ENCODE measurements around the gene FSTL5. TPM values are rescaled to one million over a fixed set of nuclear protein-coding genes. Genes with fewer than 3 reads are reported as not detected.

Gene FSTL5
- total RNA-seq, 2 donors from 2014 or later, result 0.13 TPM; not detected in 1

DNA sequence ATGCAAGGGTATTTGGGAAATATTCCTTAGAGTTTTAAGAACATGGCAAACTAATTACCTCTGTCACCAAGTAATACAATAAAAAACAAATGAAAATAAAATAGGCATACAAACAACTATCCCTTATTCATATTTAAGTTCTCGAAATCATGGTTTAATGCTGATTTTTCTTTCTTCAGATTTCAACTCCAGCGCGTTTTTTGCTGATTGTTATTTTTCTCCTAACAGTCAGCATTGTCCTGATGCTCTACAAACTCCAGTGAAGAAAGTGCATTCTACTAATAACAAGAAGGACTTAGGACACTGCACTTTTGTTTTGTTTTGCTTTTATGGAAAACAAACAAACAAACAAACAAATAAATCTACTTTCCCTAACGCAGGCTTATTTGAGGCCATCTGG lies 282.4 kb downstream of the FSTL5 start:
- H3K36me3 ChIP-seq, result no peaks in the 10 kb centered on the region
- DNase-seq, result no peak
- no peak overlapping the region for H3K9ac ChIP-seq (ENCODE audit: low read depth in 2 of 2, low read length in 2 of 2)
- no peak overlapping the region for H3K27ac ChIP-seq
- no peaks in the 10 kb centered on the region for H3K27me3 ChIP-seq
- no peak overlapping the region for H3K4me3 ChIP-seq
- intact Hi-C loops (cut with DNase I), result no loop called here
- no peaks in the 10 kb centered on the region for H3K4me1 ChIP-seq
- TF ChIP-seq CTCF (IDR thresholded peaks at IDR 0.05), result no peak
- H3K9me3 ChIP-seq, result no peaks in the 10 kb centered on the region

- TF ChIP-seq CTCF (IDR thresholded peaks at IDR 0.05), result no peak
Measured at GRCh38 chr4:161869511-161869910, 294.3 kb downstream of the FSTL5 start.

GRCh38 chr4:161856711-161857326 lies 307.0 kb downstream of the FSTL5 start:
- H3K9me3 ChIP-seq, result no peaks in the 10 kb centered on the region
- no peak overlapping the region for H3K9ac ChIP-seq (ENCODE audit: low read depth in 2 of 2, low read length in 2 of 2)
- no peaks in the 10 kb centered on the region for H3K36me3 ChIP-seq
- H3K27ac ChIP-seq, result no peak overlapping the region
- H3K4me3 ChIP-seq, result no peak overlapping the region
- intact Hi-C loops (cut with DNase I), result no loop called here
- no peak for TF ChIP-seq CTCF (IDR thresholded peaks at IDR 0.05)
- H3K27me3 ChIP-seq, result no peaks in the 10 kb centered on the region
- H3K4me1 ChIP-seq, result no peaks in the 10 kb centered on the region
- DNase-seq, result no peak

More at GRCh38 chr4:161869511-161869910, 294.3 kb downstream of the FSTL5 start:
- Histone ChIP-seq H3K36me3 (no peaks in the 10 kb centered on the region), H3K27me3 (no peaks in the 10 kb centered on the region), H3K9me3 (no peaks in the 10 kb centered on the region), H3K4me3 (no peak overlapping the region), H3K4me1 (no peaks in the 10 kb centered on the region), H3K27ac (no peak overlapping the region), H3K9ac (ENCODE audit: low read depth in 2 of 2, low read length in 2 of 2) (no peak overlapping the region)
- intact Hi-C loops (cut with DNase I), result no loop called here
- no peak for DNase-seq

DNA sequence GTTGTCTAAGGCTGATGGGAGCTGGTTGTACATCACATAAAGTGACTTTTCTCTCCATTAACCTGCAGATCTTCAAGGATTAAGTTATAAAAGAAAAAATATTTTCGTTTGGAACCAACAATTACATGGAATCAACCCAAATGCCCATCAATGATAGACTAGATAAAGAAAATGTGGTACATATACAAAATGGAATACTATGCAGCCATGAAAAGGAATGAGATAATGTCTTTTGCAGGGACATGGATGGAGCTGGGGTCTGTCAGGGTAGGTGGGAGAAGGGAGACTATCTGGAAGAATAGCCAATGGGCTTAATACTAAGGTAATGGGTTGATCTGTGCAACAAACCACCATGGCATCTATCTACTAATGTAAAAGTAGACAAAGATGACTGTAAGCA lies 313.2 kb downstream of the FSTL5 start:
- intact Hi-C loops (cut with DNase I), result no loop called here
- no peak overlapping the region for H3K27ac ChIP-seq
- no peaks in the 10 kb centered on the region for H3K9me3 ChIP-seq
- H3K4me3 ChIP-seq, result no peak overlapping the region
- no peak overlapping the region for H3K9ac ChIP-seq (ENCODE audit: low read depth in 2 of 2, low read length in 2 of 2)
- H3K27me3 ChIP-seq, result no peaks in the 10 kb centered on the region
- DNase-seq, result no peak
- TF ChIP-seq CTCF (IDR thresholded peaks at IDR 0.05), result no peak
- no peaks in the 10 kb centered on the region for H3K4me1 ChIP-seq
- no peaks in the 10 kb centered on the region for H3K36me3 ChIP-seq

DNA sequence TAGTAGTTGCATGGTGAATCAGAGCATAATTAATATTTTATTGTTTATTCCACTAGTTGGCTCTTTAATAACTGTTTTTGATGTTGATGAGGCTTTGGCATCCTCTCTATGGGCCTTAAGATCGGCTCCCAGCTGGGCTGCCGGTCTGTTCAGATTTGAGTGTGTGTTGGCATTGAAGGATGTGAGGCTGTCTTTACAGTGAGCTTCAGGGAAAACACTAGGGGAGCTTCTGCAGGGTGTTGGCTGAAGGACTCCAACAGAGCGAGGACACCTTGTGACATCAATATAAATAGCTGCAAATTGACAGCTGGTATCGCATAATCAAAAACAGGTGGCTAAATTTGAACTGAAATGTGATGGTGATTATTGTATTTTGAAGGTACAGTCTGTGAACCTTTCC lies 322.0 kb downstream of the FSTL5 start:
- TF ChIP-seq CTCF (IDR thresholded peaks at IDR 0.05), result no peak
- intact Hi-C loops (cut with DNase I), result no loop called here
- Histone ChIP-seq H3K27ac (no peak overlapping the region), H3K4me3 (no peak overlapping the region), H3K4me1 (no peaks in the 10 kb centered on the region), H3K27me3 (no peaks in the 10 kb centered on the region), H3K36me3 (no peaks in the 10 kb centered on the region), H3K9ac (ENCODE audit: low read depth in 2 of 2, low read length in 2 of 2) (no peak overlapping the region), H3K9me3 (no peaks in the 10 kb centered on the region)
- DNase-seq, result no peak
